SU-DHL-6 (cell line): ENCODE data around the gene GMEB2.

ENCODE experiments used
- H2AFZ ChIP-seq: fragments of 200-600 bp; sonication (generic); 2 replicates; pipeline ENCODE4 v1.6.1; 2014; ENCODE audit warnings: low read depth, mild to moderate bottlenecking, moderate library complexity, mixed read lengths, antibody characterized with exemption, low read length; ENCODE audit not compliant: severe bottlenecking
- H3F3A ChIP-seq: fragments of 200-600 bp; shearing (Covaris generic); 2 replicates; pipeline ENCODE4 v1.6.0; 2016; ENCODE audit warnings: antibody characterized with exemption, mild to moderate bottlenecking; ENCODE audit not compliant: insufficient read depth
- H3K27ac ChIP-seq: fragments of 200-600 bp; sonication (generic); 2 replicates; pipeline ENCODE4 v1.5.1; 2016; ENCODE audit warnings: low read depth, mild to moderate bottlenecking, low read length, moderate library complexity, mixed read lengths
- H3K27me3 ChIP-seq: fragments of 200-600 bp; sonication (generic), shearing (Covaris generic); 2 replicates; pipeline ENCODE4 v1.6.0; 2014; ENCODE audit warnings: mild to moderate bottlenecking, low read length
- H3K36me3 ChIP-seq: fragments of 200-600 bp; sonication (generic); 2 replicates; pipeline ENCODE4 v1.6.1; 2014; ENCODE audit warnings: mild to moderate bottlenecking, low read length, mixed read lengths
- H3K4me2 ChIP-seq: fragments of 300-600, 200-600 bp; shearing (Covaris generic), sonication (generic); 2 replicates; pipeline ENCODE4 v1.6.0; 2014; ENCODE audit warnings: low read length, low read depth, mild to moderate bottlenecking; ENCODE audit not compliant: poor library complexity, severe bottlenecking
- H3K4me3 ChIP-seq: fragments of 200-600 bp; sonication (generic); 2 replicates; pipeline ENCODE4 v1.5.1; 2014; ENCODE audit warnings: antibody characterized with exemption, low read length, mild to moderate bottlenecking, mixed read lengths; ENCODE audit not compliant: insufficient read depth, poor library complexity, severe bottlenecking
- H3K79me2 ChIP-seq: fragments of 200-600 bp; sonication (generic); 2 replicates; pipeline ENCODE4 v1.6.1; 2014; ENCODE audit warnings: mild to moderate bottlenecking, low read length, moderate library complexity; ENCODE audit not compliant: insufficient read depth
- H3K9ac ChIP-seq: fragments of 200-600 bp; sonication (generic); 2 replicates; pipeline ENCODE4 v1.7.0; 2014; ENCODE audit warnings: mild to moderate bottlenecking, low read length
- H3K9me2 ChIP-seq: fragments of 200-600 bp; sonication (generic); replicated peaks from 2 replicates; pipeline ENCODE4 v1.6.1; 2014; ENCODE audit warnings: low read length; ENCODE audit not compliant: insufficient read depth
- H3K9me3 ChIP-seq: fragments of 200-600 bp; sonication (generic); 2 replicates; pipeline ENCODE4 v1.6.1; 2014; ENCODE audit warnings: low read length, mixed read lengths; ENCODE audit not compliant: insufficient read depth
- H4K20me1 ChIP-seq: fragments of 200-600 bp; sonication (generic); 2 replicates; pipeline ENCODE4 v1.6.1; 2014; ENCODE audit warnings: low read depth, mild to moderate bottlenecking, antibody characterized with exemption, low read length, moderate library complexity, mixed read lengths
- CTCF ChIP-seq: fragments of 200-600 bp; sonication (generic); IDR thresholded peaks from one replicate; pipeline ENCODE4 v1.5.1; 2017; ENCODE audit warnings: antibody characterized with exemption, mild to moderate bottlenecking, low read length, moderate library complexity; ENCODE audit not compliant: insufficient read depth, poor library complexity, severe bottlenecking
- EZH2phosphoT487 ChIP-seq: fragments of 200-600 bp; sonication (generic), shearing (Covaris generic); conservative IDR thresholded peaks from 2 replicates; pipeline ENCODE4 v1.6.1; 2018; ENCODE audit warnings: mild to moderate bottlenecking, antibody characterized with exemption, low read length, moderate library complexity, mixed read lengths

GMEB2 gene

GRCh38 chr20:63589261-63590217, 37.4 kb downstream of the GMEB2 start:
- H3K9me2 ChIP-seq, result no peaks in the 10 kb centered on the region
- TF ChIP-seq CTCF (no peak), EZH2phosphoT487 (no peak)
- H3K4me2 ChIP-seq, result no peak overlapping the region
- H3K27me3 ChIP-seq, result no peaks in the 10 kb centered on the region
- no peaks in the 10 kb centered on the region for H3F3A ChIP-seq
- no peaks in the 10 kb centered on the region for H3K79me2 ChIP-seq
- H4K20me1 ChIP-seq, result no peaks in the 10 kb centered on the region
- H3K27ac ChIP-seq, result no peak overlapping the region
- H3K9ac ChIP-seq, result no peak overlapping the region
- H3K36me3 ChIP-seq, result no peaks in the 10 kb centered on the region
- no peak overlapping the region for H3K4me3 ChIP-seq
- no peak overlapping the region for H2AFZ ChIP-seq
- no peaks in the 10 kb centered on the region for H3K9me3 ChIP-seq

- no peaks in the 10 kb centered on the region for H3K9me2 ChIP-seq
- TF ChIP-seq CTCF, result no peak
- no peak for TF ChIP-seq EZH2phosphoT487
- H3K9me3 ChIP-seq, result no peaks in the 10 kb centered on the region
- H3K9ac ChIP-seq, result no peak overlapping the region
- H2AFZ ChIP-seq, result no peak overlapping the region
- no peaks in the 10 kb centered on the region for H4K20me1 ChIP-seq
- H3F3A ChIP-seq, result no peaks in the 10 kb centered on the region
- no peaks in the 10 kb centered on the region for H3K79me2 ChIP-seq
- H3K4me3 ChIP-seq, result no peak overlapping the region
- no peak overlapping the region for H3K4me2 ChIP-seq
- no peaks in the 10 kb centered on the region for H3K27me3 ChIP-seq
- no peak overlapping the region for H3K27ac ChIP-seq
- no peaks in the 10 kb centered on the region for H3K36me3 ChIP-seq
These were observed 38.3 kb downstream of the GMEB2 start for GRCh38 chr20:63588641-63589041.

- TF ChIP-seq EZH2phosphoT487, result no peak
- no peaks in the 10 kb centered on the region for H3K79me2 ChIP-seq
These were observed 38.9 kb downstream of the GMEB2 start for GRCh38 chr20:63587776-63588591.

More at GRCh38 chr20:63587776-63588591, 38.9 kb downstream of the GMEB2 start:
- H2AFZ ChIP-seq, result no peak overlapping the region
- no peak overlapping the region for H3K4me2 ChIP-seq
- H3K36me3 ChIP-seq, result no peaks in the 10 kb centered on the region
- no peak overlapping the region for H3K27ac ChIP-seq
- no peaks in the 10 kb centered on the region for H3K9me3 ChIP-seq
- no peaks in the 10 kb centered on the region for H3F3A ChIP-seq
- no peaks in the 10 kb centered on the region for H4K20me1 ChIP-seq
- no peaks in the 10 kb centered on the region for H3K27me3 ChIP-seq
- no peak overlapping the region for H3K9ac ChIP-seq
- H3K4me3 ChIP-seq, result no peak overlapping the region
- no peaks in the 10 kb centered on the region for H3K9me2 ChIP-seq
